LNCAP (cell line): Measurements from ENCODE around the gene UBAP1.
A peak's percentile ranks its signal among the peaks of the same experiment; 100 is the strongest.

ENCODE experiments used
- TF ChIP-seq, protein P1 (sequence below): fragments of 450-650 bp; IDR thresholded peaks from 2 replicates; pipeline ENCODE4 v1.5.1; 2017; ENCODE audit warnings: mild to moderate bottlenecking

The UBAP1 gene

DNA sequence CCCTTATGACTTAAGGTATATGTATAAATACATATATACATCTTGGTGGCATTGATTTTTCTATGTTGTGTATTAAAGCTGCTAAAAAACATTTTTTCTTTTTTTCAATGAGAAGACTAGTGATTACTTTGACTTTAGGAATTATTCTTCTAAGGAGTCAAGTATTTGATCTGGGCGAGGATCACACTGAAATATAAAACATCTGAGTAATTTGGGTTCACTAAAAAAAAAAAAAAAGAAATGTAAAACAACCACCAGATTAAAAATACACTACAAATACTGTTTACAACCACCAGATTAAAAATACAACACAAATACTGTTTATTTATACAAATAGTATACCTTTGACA is 9.0 kb downstream of the UBAP1 start:
- TF ChIP-seq, protein P1, sequence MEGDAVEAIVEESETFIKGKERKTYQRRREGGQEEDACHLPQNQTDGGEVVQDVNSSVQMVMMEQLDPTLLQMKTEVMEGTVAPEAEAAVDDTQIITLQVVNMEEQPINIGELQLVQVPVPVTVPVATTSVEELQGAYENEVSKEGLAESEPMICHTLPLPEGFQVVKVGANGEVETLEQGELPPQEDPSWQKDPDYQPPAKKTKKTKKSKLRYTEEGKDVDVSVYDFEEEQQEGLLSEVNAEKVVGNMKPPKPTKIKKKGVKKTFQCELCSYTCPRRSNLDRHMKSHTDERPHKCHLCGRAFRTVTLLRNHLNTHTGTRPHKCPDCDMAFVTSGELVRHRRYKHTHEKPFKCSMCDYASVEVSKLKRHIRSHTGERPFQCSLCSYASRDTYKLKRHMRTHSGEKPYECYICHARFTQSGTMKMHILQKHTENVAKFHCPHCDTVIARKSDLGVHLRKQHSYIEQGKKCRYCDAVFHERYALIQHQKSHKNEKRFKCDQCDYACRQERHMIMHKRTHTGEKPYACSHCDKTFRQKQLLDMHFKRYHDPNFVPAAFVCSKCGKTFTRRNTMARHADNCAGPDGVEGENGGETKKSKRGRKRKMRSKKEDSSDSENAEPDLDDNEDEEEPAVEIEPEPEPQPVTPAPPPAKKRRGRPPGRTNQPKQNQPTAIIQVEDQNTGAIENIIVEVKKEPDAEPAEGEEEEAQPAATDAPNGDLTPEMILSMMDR, result no peak

DNA sequence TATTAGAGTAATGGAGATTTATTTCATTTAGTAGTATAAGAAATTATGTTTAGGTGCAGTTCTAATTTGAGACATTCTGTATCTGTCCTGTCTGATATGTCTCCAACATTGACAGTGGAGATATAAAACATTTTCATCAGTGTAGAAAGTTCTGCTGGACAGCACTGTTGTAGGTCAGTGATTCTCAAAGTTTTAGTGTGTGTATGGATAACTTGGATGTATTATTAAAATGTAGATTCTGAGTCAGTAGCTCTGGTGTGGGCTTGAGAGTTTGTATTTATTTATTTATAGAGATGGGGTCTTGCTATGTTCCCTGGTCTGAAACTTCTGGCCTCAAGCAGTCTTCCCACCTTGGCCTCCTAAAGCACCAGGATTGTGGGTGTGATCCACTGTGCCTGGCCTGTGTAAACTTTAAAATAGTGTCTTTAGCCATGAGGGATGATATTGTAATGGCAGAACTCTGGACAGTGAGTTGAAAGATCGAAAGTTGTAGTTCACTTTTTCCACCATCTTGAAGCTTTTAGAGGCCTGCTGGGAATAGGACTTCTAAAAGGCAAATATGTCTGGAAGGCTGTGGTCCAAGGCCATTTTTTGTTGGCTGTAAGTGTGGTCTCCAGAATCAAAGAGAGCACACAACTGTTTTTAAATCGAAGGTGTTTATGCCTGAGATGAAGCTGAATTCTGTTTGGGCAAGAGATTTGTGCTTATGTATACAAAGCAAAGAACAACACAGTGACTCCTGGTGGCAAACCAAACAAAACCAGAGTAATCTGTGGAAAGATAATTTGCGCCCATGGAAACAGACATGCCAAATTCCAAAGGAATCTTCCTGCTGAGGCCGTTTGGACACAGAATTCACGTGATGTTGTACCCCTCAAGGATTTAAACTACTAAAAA is 12.4 kb downstream of the UBAP1 start:
- TF ChIP-seq, protein P1, result peak; percentile 68

DNA sequence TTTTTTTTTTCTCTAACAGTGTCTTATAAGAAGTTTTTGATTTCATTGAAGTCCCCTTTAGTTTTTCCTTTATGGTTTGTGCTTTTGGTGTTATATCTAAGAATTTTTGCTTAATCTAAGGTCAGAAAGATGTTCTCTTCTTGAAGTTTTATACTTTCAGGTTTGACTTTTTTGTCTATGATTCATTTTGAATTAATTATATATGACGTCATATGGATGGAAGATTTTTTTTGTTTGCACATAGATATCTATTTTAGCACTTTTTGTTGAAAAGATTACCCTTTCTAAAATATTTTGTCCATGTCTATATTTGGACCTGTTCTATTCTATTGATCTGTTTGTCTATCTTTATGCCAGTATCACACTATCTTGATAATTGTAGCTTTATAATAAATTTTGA is 16.3 kb downstream of the UBAP1 start:
- TF ChIP-seq, protein P1, result no peak

DNA sequence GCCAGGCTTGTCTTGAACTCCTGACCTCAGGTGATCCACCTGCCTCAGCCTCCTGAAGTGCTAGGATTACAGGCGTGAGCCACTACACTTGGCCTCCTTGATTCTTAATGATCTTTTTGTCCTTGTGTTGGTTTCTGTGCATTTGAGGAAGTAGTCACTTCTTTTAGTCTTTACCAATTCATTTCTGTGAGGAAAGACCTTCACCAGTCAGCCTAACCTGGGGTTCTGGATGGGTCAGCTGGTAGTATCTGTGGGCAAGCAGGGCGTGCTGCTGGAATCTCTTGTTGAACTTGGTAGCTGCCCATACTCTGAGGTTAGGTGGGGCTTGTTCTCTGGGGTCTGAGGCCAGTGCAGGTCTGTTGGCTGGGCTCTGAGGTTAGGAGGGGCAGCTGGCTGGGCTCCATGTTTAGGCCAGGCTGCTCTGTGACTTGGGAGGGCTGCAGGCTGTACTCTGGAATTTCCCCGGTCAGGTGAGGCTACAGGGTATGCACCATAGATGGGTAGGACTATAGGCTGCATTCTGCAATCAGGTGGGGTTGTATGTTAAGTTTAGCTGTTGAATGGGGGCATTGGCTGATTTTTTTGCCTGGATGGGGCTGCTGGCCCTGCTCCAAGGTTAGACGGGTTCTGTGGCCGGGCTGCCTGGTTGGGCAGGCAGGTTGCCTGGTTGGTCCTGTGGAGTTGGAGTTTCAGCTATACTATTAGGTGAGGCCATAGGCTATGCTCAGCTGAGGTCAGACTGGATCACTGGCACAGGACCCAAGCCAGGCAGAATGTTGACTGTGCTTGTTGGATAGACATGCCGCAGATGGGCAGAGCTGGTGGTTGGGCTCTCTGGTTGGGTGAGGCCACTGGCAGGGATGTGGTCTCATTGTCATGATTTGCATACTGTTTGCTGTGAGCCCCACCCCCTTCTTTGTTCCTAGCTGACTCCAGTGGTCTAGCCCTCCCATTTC is 19.2 kb downstream of the UBAP1 start:
- TF ChIP-seq, protein P1, result no peak

DNA sequence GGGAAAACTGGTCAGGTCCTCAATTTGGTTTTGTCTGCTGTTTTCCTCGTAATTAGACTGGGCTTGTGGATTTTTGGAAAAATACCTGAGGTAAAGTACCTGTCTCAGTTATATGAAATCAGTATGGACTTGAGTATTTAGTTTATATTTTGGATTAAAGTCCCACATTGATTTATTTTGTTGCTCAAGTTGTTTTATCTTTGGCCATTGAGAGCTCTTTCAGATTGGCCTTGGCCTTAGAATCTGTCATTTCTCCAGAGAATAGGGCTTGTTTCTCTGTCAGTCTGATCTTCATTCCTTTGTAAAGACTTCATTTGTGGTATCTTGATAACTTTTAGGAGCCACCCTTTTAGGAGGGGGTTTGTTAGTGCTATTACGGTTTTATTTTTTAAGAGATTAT is 21.2 kb downstream of the UBAP1 start:
- TF ChIP-seq, protein P1, result no peak

DNA sequence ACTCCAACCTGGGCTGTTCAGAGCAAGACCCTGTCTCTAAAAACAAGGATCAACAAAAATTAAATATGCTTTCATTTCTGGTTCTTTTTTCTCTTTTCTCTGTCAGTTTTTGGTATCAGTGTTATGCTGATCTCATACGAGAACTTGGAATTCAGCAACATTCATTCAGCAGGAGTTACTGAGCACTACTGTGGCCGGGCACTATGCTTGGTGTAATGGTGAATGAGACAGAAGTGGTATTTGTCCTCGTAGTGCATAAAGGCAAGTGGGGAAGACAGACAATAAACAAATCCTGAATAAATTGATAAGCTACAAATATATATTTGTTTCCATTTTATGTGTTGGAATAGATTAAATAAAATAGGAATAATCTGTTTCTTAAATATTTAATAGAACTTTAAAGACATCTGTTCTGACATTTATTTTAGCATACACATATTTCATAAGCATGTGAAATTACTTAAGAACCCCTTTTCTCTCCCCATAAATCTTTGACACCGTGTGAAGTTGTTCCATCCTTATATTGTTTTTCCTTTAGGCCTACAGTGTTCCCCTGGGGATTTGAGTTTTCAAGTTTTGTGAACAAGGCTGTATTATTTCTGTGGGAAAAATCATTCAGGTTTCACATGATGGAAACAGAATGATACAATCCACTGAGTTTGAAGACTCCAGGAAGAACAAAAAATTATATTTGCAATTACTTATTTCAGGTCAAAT is 24.6 kb downstream of the UBAP1 start:
- TF ChIP-seq, protein P1, result no peak

DNA sequence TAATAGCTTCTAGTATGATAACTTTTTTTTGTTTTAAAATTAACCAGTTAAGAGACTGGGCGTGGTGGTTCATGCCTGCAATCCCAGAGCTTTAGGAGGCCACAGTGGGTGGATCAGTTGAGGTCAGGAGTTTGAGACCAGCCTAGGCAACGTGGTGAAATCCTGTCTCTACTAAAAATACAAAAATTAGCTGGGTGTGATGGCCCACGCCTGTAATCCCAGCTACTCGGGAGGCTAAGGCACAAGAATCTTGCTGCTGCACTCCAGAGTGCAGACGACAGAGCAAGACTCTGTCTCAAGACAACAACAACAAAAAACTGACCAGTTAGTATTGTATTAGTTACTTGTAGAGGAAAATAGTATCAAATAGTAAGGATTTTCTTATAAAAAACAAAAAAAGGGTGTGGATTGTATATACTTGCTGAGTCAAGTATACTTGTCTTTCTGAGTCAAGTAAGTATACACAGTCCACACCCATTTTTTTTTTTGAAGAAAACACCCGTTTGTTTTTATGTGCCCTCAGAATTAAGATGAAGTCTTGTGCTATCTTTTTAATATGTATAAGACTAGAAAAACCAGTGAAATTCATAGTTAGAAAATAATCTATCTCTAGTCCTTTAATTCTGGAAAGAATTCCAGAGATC is 25.3 kb downstream of the UBAP1 start:
- TF ChIP-seq, protein P1, result no peak
